NCI-H1092 (cell line): ENCODE results near the gene MORN5.
"Not testable (repeated sequence)": the region's sequence is repeated elsewhere in the genome, so short reads cannot be mapped to it uniquely, and the experiment has no call there.

Experiments used
- DNase-seq: peaks from one replicate; lab custom pipeline; 2025; lab: John Stamatoyannopoulos, UW

MORN5 gene

DNA sequence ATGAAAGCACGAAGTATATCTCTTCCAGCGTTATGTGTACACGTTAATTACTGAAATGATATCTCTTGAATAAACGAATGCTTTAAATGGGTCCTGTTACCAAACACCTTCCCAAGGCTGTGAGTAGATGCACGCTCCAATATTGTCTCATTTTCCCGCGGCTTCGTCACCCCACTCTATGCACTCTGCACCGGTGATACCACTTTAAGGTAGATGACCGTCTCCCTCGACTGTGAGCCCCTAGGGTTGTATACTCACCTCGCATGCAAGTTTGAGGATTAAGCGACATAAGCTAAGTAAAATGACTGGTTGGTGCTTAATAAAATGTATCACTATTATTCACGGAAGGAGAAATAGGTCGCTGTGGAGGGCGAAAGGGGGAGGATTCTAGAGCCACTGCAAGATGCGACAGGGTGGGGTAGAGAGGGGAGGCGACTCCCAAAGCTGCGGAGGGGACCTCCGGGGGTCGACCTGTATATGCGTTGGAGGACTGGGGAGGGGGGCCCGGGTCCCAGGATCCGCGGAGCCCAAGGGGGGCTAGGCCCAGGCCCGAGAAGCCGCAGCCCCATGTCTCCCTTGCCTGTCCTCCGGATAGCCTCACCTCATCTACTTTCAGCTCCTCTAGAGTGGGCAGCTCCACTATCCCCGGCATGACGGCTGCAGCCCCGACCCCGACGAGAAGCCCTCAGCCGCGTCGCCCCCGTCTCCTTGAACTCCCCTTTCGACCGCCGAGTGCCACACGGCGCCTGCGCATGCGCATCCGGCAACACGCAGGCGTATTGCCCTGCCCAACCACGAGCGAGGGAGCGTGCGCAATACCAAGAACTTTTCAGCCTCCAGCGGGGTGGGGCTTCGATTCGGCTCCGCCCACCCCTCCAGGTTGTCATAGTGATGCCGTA lies at the start of gene MORN5, which contains the start of gene NDUFA8:
MORN5 (plus strand) TSS at position 883 of the 899 bp plus-strand sequence. CDS start 65 bp downstream, outside the sequence.
NDUFA8 (minus strand) TSS at position 754 of the 899 bp plus-strand sequence; CDS start at position 652, 102 bp downstream.
- peak; percentile 96 for DNase-seq

- DNase-seq, result no peak
These were observed 49.4 kb upstream of the MORN5 start for GRCh38 chr9:122110100-122110833.

DNA sequence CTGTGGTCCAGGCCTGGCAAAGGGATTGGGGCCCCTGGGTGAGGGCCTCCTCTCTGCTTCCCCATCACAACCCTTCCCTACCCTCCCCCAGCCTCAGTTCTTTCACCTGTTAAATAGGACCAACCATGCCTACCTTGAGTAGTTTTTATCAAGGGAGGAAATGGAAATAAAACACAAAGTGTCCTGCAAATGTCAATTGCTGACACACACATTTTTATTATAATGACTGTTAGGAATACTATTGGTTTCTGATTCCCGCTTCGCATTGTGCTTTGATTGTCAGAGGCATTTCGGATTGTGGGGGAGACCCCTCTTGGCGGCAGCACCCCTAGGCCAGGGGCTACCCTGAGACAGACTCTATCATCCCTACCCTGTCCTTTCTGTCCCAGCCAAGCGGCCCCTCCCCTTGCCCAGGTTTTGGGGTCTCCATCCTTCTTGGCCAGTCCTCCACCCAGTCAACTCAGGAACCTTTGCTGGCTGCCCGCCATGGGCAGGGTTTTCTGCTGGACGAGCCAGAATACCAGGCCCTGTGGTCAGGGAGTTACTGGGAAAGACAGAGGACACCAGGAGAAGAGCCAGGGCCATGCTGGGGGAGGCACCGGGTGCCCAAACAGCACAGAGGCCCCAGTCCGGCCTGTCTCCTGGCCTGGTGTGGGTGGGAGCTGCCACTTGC lies 48.2 kb upstream of the MORN5 start:
- no peak for DNase-seq

DNA sequence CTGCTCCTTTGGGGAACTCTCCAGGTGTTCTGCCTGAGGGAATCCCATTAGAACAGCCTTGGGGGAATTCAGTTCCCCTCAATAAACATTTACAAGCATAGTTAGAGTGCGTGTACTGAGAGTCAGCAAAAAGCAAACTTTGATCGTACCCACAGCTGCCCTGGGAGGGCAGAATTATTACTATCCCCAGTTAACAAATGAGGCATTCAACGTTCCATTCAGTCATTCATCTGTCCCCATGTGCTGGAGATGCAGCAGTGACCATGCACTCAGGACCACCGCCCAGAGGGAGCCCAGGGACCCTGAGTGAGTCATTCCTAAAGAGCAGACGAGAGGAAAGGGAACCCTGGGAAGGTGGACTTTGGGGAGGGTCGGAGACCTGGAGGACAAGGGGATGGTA lies 47.5 kb upstream of the MORN5 start:
- no peak for DNase-seq

DNA sequence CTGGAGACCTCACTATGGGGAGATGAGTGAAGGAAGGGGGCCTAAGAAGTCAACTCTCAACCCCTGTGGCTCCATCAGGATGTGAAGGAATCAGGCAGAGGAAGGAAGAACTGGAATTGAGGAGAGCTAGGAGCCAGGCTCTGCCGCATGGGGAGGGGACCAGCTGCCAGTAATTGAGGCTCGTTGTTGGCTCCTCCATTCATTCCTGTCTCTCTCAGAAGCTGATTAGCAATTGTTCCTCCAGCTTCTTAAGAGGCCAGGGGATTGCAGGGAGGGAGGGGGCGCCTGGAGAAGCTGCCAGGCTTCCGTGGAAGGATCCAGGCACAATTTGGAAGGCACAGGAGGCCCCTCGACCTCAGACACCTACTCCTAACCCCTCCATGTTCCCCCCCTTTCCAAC lies 46.1 kb upstream of the MORN5 start:
- no peak for DNase-seq

DNA sequence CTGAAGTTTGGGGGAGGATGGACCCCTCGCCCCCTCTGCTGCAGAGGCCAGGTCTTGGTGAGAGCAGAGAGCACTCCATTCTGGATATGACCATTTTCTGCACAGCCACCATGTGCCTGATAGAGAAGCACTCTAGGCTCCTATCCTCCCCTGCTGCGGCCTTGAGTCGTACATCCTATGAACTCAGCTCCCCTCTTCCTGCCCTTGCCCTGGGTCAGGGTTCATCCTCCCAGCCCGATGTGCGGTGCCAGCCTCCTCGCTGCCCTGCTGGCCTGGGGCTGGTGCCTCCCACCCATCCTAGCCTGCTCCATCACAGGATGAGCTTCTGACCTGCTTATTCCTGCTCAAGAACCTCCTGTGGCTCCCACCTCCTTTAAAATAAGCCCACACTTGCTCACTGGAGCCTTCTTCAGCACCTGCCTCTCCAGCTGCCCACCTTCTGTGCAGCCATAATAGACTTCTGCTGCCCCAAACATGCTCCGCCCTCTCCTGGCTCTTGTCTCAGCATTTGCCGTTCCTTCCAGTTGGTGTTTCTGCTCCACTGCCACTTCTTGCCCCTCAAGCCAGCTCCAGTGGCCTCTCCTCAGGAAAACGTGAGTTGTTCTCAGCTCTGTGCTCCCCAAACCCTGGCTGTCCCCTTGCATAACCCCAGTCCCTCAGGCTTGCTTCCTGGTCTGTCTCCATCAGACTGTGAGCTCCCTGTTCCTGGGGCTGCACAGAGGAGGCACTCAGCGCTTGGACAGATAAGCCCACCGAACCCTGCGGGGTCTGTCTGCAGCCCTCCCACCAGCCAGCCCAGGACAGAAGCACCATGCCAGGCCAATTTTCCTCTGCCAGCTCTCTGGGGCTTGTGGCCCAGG lies 44.3 kb upstream of the MORN5 start:
- DNase-seq, result no peak

DNA sequence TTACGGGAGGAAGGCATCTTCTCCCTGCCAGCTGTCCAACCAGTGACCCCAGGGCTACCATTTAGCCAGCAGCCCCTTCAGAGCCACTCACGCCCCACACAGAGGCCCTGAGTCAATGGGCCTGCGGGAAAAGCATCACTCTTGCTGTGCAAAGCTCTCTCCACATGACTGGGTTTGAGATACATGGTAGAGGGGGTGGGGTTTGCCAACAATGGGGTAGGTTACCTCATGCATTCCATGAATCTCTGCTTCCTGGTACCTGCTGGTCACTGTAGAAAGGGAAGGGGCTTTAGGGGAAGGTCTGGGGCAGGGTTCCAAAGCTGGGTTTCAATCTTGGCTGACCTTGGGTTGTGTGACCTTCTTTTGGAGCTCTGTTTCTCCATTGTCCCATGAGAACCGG lies 43.7 kb upstream of the MORN5 start:
- DNase-seq, result no peak

- no peak for DNase-seq
These were observed 43.1 kb upstream of the MORN5 start for GRCh38 chr9:122116448-122117173.

- not testable (repeated sequence) for DNase-seq
These were observed 42.5 kb upstream of the MORN5 start for GRCh38 chr9:122117241-122117640.

DNA sequence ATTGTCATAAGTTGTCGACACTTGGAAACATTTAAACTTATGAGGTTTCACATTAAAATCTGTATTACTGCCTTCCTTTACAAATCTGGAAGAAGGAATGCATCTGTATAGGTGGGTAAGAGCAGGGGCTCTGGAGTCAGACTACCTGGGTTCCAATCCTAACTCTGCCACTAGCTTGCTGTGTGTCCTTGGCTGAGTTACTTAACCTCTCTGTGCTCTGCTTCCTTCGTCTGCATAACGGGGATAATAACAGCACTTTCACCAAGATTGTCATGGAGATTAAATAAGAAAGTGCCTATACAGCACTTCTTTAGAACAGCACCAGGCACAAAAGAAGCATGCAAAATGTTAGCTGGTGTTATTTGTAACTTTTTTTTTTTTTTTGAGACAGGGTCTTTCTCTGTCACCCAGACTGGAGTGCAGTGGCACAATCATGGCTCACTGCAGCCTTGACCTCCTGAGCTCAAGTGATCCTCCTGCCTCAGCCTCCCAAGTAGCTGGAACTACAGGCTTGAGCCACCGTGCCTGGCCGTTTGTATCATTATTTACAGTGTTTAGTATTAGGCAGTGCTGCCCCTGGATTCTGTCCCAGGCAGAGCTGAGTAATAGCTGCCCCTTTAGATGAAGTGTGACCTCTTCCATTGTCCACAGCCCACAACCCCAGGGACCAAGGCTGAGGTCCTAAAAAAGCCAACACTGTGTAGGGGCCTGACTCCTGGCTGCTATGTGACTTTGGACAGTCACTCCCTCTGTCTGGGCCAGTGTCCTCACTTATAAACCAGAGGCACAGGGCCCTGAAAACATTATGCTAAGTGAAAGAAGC lies 41.2 kb upstream of the MORN5 start:
- no peak for DNase-seq

- no peak for DNase-seq
These were observed 40.6 kb upstream of the MORN5 start for GRCh38 chr9:122119166-122119521.

DNA sequence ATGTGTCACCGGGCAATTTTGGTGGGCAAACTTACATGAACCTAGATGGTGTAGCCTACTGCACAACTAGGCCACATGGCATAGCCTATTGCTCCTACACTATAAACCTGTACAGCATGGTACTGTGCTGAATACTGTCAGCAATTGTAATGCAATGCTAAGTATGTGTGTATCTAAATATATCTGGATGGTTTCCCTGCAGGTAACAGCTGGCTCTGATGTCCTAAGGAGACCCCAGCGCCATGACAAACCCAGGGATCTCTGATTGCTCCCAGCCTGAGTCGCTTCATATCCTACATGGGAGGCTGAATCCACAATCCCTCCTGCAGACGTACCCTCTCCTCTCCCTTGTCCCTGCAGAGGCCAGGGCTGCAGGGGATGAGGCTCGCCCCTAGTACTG lies 40.0 kb upstream of the MORN5 start:
- DNase-seq, result no peak

DNA sequence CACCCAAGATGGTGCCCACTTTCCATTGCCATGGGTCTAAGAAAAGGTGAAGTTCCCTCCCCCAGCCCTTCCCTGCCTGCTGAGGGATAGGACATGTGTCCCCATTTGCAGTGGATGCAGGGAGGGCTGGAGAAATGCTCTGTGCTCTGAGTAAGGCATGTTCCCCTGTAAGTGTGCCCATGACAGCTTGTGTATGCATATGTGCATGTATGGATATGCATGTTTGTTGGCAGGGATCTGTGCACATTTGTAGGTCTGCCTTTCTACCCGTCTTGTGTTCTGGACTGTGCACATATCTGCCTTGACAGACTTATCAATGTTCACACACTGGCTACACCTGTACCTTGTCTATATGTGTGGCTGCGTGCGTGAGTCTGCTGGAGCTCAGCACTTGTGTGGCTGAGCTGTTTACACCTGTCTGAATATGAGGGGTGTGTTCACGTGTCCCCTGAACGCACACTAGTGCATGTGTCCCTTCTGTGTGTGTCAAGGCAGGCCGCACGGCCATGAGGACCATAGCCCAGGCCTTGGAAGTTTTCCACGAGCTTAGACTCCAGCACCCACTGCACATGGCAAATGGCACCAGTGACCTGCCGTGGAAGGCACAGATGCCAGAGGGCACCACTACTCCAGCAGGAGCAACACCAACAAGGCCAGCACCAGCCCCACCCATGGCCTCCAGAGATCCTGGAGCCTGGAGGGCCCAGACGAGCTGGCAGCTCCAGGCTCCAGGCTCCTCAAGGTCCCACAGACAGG lies 39.2 kb upstream of the MORN5 start:
- DNase-seq, result no peak

DNA sequence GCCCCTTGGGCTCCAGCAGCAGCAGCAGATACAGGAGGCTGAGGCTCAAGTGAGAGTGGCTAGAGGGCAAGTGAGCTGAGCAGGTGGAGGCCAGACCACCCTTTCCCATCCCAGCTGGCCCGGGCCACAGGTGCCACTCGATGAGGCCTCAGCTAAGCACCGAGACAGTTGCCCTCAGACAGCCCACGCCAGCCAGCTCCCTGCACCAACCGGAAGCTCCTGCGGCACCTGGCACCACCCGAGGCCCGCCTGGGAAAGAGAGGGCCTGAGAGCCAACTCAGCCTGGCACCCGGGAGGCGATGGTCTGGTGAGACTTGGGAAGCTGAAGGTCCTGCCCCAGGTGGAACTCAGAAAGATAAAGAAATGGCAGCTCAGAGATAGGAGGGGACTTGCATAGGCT lies 38.3 kb upstream of the MORN5 start:
- DNase-seq, result no peak

DNA sequence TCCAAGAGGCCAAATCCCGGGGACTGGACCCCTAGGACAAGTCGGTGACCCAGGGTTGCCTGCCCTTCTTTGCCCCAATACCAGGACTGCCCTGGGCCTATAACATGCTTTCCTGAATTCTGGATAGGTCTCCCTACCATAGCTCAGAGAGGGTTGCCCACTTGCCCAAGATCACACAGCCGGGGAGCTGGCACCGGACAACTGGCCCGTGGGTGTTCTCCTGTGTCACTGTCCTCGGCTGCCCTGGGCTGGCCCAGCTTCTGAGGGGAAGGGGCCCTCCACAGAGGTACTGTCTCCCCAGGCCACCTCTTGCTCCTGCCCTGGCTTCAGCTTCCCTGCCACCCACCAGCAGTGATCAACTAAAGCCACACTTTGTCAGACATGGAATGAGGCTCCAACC lies 37.8 kb upstream of the MORN5 start:
- DNase-seq, result no peak

DNA sequence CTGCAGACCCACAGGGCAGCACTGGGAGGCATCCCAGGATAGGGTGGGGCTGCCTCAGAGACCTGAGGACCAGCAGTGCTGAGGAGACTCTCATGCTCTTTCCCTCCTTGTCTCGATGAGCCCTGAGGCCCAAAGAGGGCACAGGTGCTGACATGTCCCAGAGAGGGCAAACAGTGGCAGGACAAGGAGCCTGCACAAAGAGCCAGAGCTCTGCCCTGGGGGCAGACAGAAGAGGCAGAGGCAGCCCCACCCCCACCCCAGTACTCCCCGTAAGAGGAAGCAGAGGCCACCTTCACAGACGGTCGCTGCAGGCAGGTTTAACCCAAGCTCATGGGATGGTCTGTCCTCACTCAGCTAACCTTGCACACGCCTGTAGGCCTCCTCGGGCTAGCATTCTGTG lies 37.2 kb upstream of the MORN5 start:
- DNase-seq, result no peak

DNA sequence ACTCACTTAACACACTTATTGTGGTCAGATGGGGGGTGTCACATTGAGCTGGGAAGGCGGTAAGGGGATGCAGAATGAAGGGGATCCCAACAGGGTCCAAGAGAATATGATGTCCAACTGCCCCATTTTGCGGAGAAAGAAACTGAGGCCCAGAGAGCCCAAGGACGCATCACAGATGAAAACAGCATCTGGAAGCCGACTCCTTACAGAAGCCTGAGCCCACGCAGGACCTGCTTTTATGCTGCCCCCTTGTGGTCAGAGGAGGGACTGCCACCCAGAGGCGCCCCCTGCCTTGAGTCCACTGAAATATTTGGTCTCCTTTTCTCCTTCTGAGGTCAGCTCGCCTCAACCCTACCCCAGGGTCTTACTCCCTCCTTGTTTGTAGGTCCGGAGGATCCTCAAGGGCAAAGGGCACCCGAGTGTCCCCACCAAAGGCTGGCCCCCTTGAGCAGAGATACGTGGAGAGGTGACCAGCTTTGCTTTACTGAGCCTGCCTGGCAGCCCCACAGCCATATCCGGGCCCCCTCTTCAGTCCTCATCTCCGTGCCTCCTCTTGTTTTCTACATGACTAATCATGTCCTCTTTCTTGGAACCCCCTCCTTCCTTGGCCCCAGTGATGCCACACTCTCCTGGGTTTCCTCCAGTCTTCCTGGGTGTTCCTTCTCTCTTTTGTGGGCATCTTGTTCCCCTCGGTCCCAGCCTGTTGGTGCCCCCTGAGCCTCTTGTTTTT lies 36.6 kb upstream of the MORN5 start:
- DNase-seq, result peak; percentile 53

- no peak for DNase-seq
These were observed 35.7 kb upstream of the MORN5 start for GRCh38 chr9:122124048-122124447.

DNA sequence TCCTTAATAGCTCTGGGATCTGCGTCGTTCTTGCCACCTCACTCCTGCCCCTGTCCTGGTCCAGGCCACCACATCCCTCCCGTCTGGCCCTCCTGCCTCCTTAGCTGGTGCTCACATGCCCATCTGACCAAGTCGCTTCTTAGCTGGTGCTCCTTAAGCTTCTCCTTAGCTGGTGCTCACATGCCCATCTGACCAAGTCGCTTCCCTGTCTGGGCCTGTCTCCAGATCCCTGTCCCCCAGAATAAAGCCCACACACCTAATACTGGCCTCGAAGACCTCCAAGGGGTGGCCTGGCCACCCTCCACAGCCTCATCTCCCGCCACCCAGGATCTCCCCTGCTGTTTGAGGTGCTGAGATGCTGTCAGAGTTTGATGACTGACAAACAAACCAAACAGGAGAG lies 35.2 kb upstream of the MORN5 start:
- DNase-seq, result no peak
